GM12864 (cell line): ENCODE measurements around the gene POU6F1.

Source experiments
- DNase-seq: peaks from one replicate; pipeline ENCODE4 v3.0.0-alpha.2; 2011; ENCODE audit warnings: low read depth
- H3K4me3 ChIP-seq: 2 replicates; pipeline ENCODE4 v1.5.1; 2011; ENCODE audit warnings: mild to moderate bottlenecking, low read depth, low read length, control low read depth
- CTCF ChIP-seq: IDR thresholded peaks from 2 replicates; pipeline ENCODE4 v1.5.1; 2011; ENCODE audit warnings: low read depth, mild to moderate bottlenecking, moderate library complexity, low read length, control low read depth, inconsistent platforms; ENCODE audit errors: missing control alignments

The POU6F1 gene

GRCh38 chr12:51183816-51184215 is 34.0 kb downstream of the POU6F1 start:
- H3K4me3 ChIP-seq: no peak overlapping the region
- TF ChIP-seq CTCF: no peak
- DNase-seq: no peak

GRCh38 chr12:51183349-51183748 is 34.5 kb downstream of the POU6F1 start:
- no peak for TF ChIP-seq CTCF
- DNase-seq: no peak

GRCh38 chr12:51181558-51181957 is 36.3 kb downstream of the POU6F1 start:
- no peak overlapping the region for H3K4me3 ChIP-seq
- no peak for DNase-seq
- no peak for TF ChIP-seq CTCF

More at GRCh38 chr12:51183349-51183748, 34.5 kb downstream of the POU6F1 start:
- no peak overlapping the region for H3K4me3 ChIP-seq

DNA sequence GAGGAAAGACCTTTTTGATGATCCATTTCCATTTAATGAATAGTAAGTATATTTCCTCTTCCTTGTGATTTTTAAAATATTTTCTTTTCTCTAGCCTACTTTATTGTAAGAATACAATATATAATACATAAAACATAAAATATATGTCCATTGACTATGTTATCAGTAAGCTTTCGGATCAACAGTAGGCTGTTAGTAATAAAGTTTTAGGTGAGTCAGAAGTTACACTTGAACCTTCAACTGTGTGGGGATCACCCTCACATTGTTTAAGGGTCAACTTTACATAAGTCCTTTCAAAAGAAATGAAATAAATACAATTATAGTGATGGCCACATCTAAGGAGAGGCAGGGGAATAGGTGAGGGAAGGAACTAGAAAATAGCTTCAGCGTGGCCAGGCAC is 40.0 kb downstream of the POU6F1 start:
- TF ChIP-seq CTCF: no peak
- DNase-seq: no peak
- H3K4me3 ChIP-seq: no peak overlapping the region

GRCh38 chr12:51174501-51174900 is 43.4 kb downstream of the POU6F1 start:
- H3K4me3 ChIP-seq: no peak overlapping the region
- TF ChIP-seq CTCF: no peak
- DNase-seq: no peak

- DNase-seq: peak; percentile 85
- peak within 1 kb of the TSS; percentile 78 for H3K4me3 ChIP-seq
- no peak for TF ChIP-seq CTCF
Measured at GRCh38 chr12:51172515-51173431, 45.1 kb downstream of the POU6F1 start, which contains the start of gene TFCP2. TSS of gene TFCP2 (minus strand) at chr12:51173135. CDS start at chr12:51172422, 713 bp downstream.
